GM12878 (cell line): ENCODE results near the gene UQCRQ. TPM values are rescaled to one million over a fixed set of nuclear protein-coding genes. Genes with fewer than 3 reads are reported as not detected.

Source experiments
- ATAC-seq: fragments of 200-7000 bp; cut with Tn5 transposase; 3 replicates; pipeline ENCODE4 v1.9.1; 2020; ENCODE audit warnings: mild to moderate bottlenecking, moderate library complexity
- BruUV-seq: library from RNA; stranded (reverse); fragments of 400-500 nt; replicated peaks from 2 replicates; lab custom pipeline; 2021; lab: Mats Ljungman, UMichigan
- CTCF ChIA-PET: fragments of 300-600 bp; sonication (Branson Sonifier 250); formaldehyde crosslinking; extraction: SDS; loops from one replicate; lab custom pipeline; 2021; ENCODE audit warnings: inconsistent platforms; lab: Yijun Ruan, JAX
- POLR2A ChIA-PET: fragments of 350-600 bp; formaldehyde crosslinking; extraction: SDS; loops from one replicate; lab custom pipeline; 2021; ENCODE audit warnings: inconsistent platforms; lab: Charles Lee
- RAD21 ChIA-PET: fragments of 300-600 bp; sonication (Branson Sonifier 250); formaldehyde crosslinking; loops from one replicate; lab custom pipeline; 2023; ENCODE audit warnings: antibody characterized with exemption; ENCODE audit not compliant: unreplicated experiment; lab: Charles Lee
- SMC1A ChIA-PET: fragments of 300-600 bp; sonication (Branson Sonifier 250); formaldehyde crosslinking; loops from one replicate; lab custom pipeline; 2023; ENCODE audit not compliant: unreplicated experiment, uncharacterized antibody; lab: Charles Lee
- DNase-seq: peaks from one replicate; pipeline ENCODE4 v3.0.0-alpha.2; 2011; ENCODE audit warnings: low read depth, low spot score
- FAIRE-seq: peaks from 3 replicates; lab custom pipeline; 2011; peaks lifted over from hg19 to GRCh38; lab: Jason Lieb, UNC
- H2AFZ ChIP-seq: 2 replicates; pipeline ENCODE4 v1.6.0; 2011; ENCODE audit warnings: low read depth, low read length, control low read depth; ENCODE audit not compliant: control insufficient read depth
- H3K27ac ChIP-seq: 2 replicates; pipeline ENCODE4 v1.5.1; 2011; ENCODE audit warnings: control low read depth; ENCODE audit not compliant: control insufficient read depth, insufficient read depth
- H3K27me3 ChIP-seq, 2 experiments: replicated peaks in 1 of 2; 2 replicates each; pipeline versions ENCODE4 v1.6.0 to v1.6.1; 2011; ENCODE audit warnings: low read length in 1 of 2; ENCODE audit not compliant: control insufficient read depth in 2 of 2, insufficient read depth in 2 of 2
- H3K36me3 ChIP-seq, 2 experiments: 2 replicates each; pipeline ENCODE4 v1.5.1; 2011; ENCODE audit warnings: low read length in 1 of 2; ENCODE audit not compliant: control insufficient read depth in 2 of 2, insufficient read depth in 2 of 2
- H3K4me1 ChIP-seq: 2 replicates; pipeline ENCODE4 v1.6.1; 2011; ENCODE audit warnings: mild to moderate bottlenecking, low read length, moderate library complexity, mixed read lengths; ENCODE audit not compliant: control insufficient read depth, insufficient read depth
- H3K4me2 ChIP-seq: 2 replicates; pipeline ENCODE4 v1.6.0; 2011; ENCODE audit warnings: control low read depth; ENCODE audit not compliant: control insufficient read depth, insufficient read depth
- H3K4me3 ChIP-seq: fragments of 200-600 bp; sonication (generic); 2 replicates; pipeline ENCODE4 v1.5.1; 2016
- H3K79me2 ChIP-seq: 2 replicates; pipeline ENCODE4 v1.6.0; 2011; ENCODE audit warnings: low read length; ENCODE audit not compliant: control insufficient read depth, insufficient read depth
- H3K9ac ChIP-seq: 2 replicates; pipeline ENCODE4 v1.8.0; 2011; ENCODE audit warnings: low read length, control low read depth, mixed read lengths; ENCODE audit not compliant: control insufficient read depth, insufficient read depth
- H3K9me3 ChIP-seq: replicated peaks from 3 replicates; pipeline ENCODE4 v1.5.1; 2011; ENCODE audit warnings: mild to moderate bottlenecking, low read length; ENCODE audit not compliant: control insufficient read depth, insufficient read depth
- H4K20me1 ChIP-seq: 2 replicates; pipeline ENCODE4 v1.6.0; 2011; ENCODE audit not compliant: control insufficient read depth, insufficient read depth
- JUNB ChIP-seq: IDR thresholded peaks from 2 replicates; pipeline ENCODE4 v1.6.1; 2016; ENCODE audit warnings: antibody characterized with exemption, mild to moderate bottlenecking
- KAT2A ChIP-seq: conservative IDR thresholded peaks from 2 replicates; pipeline ENCODE4 v1.6.1; 2011; ENCODE audit warnings: low read depth, low read length; ENCODE audit not compliant: control insufficient read depth
- NBN ChIP-seq: fragments of 450-650 bp; IDR thresholded peaks from 2 replicates; pipeline ENCODE4 v1.6.1; 2016
- NR2C2 ChIP-seq: IDR thresholded peaks from 2 replicates; pipeline ENCODE4 v1.6.1; 2011; ENCODE audit warnings: borderline replicate concordance, low read depth; ENCODE audit not compliant: control insufficient read depth, insufficient read length
- TBL1XR1 ChIP-seq: IDR thresholded peaks from 2 replicates; pipeline ENCODE4 v1.6.1; 2012; ENCODE audit warnings: low read depth, low read length, improper control_type of control experiment
- TCF12 ChIP-seq: IDR thresholded peaks from 2 replicates; pipeline ENCODE4 v1.6.1; 2011; ENCODE audit warnings: low read depth, mild to moderate bottlenecking, low read length
- WGBS: methylation state at CpG from one replicate; pipeline ENCODE4 v1.1.6; 2016; ENCODE audit warnings: low lambda C conversion rate; ENCODE audit not compliant: insufficient replicate concordance, insufficient coverage; ENCODE audit errors: missing lambda C conversion rate; 5-methylcytosine and 5-hydroxymethylcytosine counted together
- in situ Hi-C: fragments of 300-500 bp; cut with MboI; formaldehyde crosslinking; loops from 9 replicates; pipeline ENCODE4 v1.14.3; 2018; ENCODE audit warnings: mixed read lengths
- intact Hi-C: fragments of 100-400 bp; cut with micrococcal nuclease; formaldehyde crosslinking; loops from one replicate; pipeline ENCODE4 v1.14.2; 2022; ENCODE audit not compliant: unreplicated experiment
- polyA plus RNA-seq, 11 experiments: library from polyadenylated mRNA; depleted of rRNA in 4 of 11; unstranded in 6 of 11; stranded (reverse) in 5 of 11; fragments of >200 nt; fragmentation: Nextera tagmentation in 4 of 11; fragmentation: Illumina TruSeq in 1 of 11; extraction: Ambion mirVana in 4 of 11; extraction: Trizol in 1 of 11; gene quantifications; 1 replicate in 1 of 11; 2 replicates in 10 of 11; pipeline versions ENCODE4 v1.2.1 to v1.2.3, GENCODE V29; 2011 to 2016; ENCODE audit warnings: inconsistent platforms in 2 of 11, missing spikeins in 2 of 11, low read depth in 1 of 11
- total RNA-seq, 4 experiments: library from RNA; depleted of rRNA in 3 of 4; stranded (reverse); fragments of >200 nt in 3 of 4; fragmentation: Illumina TruSeq in 1 of 4; extraction: Trizol in 1 of 4; gene quantifications; 2 replicates each; pipeline versions ENCODE4 v1.2.1 to v1.2.3, GENCODE V29; 2013 to 2021
- TF ChIP-seq, protein P1 (sequence below): fragments of 150-350 bp; IDR thresholded peaks from 2 replicates; pipeline ENCODE4 v1.6.1; 2016; ENCODE audit warnings: low read depth, low read length
- TF ChIP-seq, protein P2 (sequence below): fragments of 450-650 bp; IDR thresholded peaks from 2 replicates; pipeline ENCODE4 v1.6.1; 2017; ENCODE audit warnings: antibody characterized with exemption, mild to moderate bottlenecking, moderate library complexity

Gene UQCRQ
- total and polyA plus RNA-seq, 10 of the 15 experiments (the other 5 are each of a cell fraction or from before 2014, with no cell fraction given): 121 to 1,579 (median 408) TPM

DNA sequence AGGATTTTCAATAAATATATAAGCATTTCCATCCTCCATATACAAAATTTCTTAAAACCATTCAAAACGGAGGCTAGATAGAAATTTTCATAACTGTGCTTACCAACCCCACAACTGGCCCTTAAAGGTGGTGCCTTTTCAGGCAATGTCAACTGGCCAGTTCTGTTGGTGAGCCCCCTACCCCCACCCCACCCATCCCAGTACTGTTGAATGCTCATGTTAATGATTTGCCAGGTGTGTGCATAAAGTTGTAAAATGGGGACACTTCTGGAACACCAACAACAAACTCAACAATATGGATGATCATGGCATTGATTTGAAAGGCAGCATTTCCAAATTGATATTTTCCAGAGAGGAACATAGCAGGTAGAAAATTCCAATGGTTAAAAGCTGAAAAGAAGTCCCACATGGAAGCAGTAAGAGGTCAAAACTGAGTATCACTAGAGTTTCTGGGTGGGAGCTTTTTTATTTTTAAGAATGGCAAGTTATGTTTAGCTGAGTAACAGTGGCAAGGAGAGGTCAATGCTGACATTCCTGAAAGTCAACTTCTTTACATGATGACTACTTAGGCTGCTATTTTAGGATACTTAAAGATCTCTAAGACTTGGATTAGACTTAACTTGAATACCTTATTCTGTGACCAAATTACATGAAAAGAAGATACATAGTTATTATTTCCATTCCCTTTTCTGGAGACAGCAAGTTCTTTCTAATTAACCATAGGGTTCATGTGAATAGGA, 9.7 kb downstream of the UQCRQ start (continued):
- TF ChIP-seq, protein P1, sequence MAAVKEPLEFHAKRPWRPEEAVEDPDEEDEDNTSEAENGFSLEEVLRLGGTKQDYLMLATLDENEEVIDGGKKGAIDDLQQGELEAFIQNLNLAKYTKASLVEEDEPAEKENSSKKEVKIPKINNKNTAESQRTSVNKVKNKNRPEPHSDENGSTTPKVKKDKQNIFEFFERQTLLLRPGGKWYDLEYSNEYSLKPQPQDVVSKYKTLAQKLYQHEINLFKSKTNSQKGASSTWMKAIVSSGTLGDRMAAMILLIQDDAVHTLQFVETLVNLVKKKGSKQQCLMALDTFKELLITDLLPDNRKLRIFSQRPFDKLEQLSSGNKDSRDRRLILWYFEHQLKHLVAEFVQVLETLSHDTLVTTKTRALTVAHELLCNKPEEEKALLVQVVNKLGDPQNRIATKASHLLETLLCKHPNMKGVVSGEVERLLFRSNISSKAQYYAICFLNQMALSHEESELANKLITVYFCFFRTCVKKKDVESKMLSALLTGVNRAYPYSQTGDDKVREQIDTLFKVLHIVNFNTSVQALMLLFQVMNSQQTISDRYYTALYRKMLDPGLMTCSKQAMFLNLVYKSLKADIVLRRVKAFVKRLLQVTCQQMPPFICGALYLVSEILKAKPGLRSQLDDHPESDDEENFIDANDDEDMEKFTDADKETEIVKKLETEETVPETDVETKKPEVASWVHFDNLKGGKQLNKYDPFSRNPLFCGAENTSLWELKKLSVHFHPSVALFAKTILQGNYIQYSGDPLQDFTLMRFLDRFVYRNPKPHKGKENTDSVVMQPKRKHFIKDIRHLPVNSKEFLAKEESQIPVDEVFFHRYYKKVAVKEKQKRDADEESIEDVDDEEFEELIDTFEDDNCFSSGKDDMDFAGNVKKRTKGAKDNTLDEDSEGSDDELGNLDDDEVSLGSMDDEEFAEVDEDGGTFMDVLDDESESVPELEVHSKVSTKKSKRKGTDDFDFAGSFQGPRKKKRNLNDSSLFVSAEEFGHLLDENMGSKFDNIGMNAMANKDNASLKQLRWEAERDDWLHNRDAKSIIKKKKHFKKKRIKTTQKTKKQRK: no peak
- TF ChIP-seq KAT2A (no peak), NR2C2 (no peak)

DNA sequence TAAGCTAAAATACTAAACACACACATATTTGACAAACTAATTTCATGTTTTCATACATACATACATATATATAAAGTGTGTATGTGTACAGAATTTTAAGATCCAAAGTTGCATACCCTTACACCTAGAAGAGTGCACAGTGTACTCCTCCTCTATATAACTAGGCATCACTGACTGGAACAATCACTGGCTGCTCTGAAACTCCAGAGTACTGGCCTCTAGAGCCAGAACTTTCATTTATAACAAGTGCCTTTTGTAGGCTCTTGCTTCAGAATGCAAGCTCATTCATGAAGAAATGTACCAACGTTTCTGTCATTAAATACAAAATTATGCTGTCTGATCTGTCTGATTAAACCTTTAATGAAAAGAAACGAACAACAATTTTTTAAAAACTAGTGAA, 11.0 kb downstream of the UQCRQ start:
- Histone ChIP-seq H3K36me3 (peaks cover 2 to 4% of the 10 kb centered on the region in 2 experiments), H3K4me1 (no peaks in the 10 kb centered on the region), H2AFZ (no peak overlapping the region), H3K27ac (no peak overlapping the region), H3K79me2 (no peaks in the 10 kb centered on the region), H3K4me3 (no peak overlapping the region), H3K9me3 (no peaks in the 10 kb centered on the region), H4K20me1 (no peaks in the 10 kb centered on the region), H3K27me3 (no peaks in the 10 kb centered on the region), H3K9ac (no peak overlapping the region), H3K4me2 (no peak overlapping the region)
- in situ Hi-C loops: no loop called here
- WGBS: 75% methylated on average over 2 of the region's 2 CpGs
- ChIA-PET RAD21 (no interaction called here), SMC1A (interaction anchor here (1.2 to 2.1 kb wide), 3 partner anchors 10 to 19 kb away, joined by 4 to 7 read pairs (median 4); partner anchors contain the start of gene UQCRQ), POLR2A (interaction anchor here (0.6 to 1.0 kb wide), 2 partner anchors 10 to 14 kb away, joined by 3 to 4 read pairs; no protein-coding TSS in a partner anchor), CTCF (interaction anchor here (0.9 to 2.1 kb wide), 6 partner anchors 14 to 491 kb away, joined by 3 to 7 read pairs (median 3); partner anchors contain the start of gene SHROOM1)
- TF ChIP-seq TCF12 (no peak), TBL1XR1 (no peak), NBN (no peak), JUNB (no peak)
- TF ChIP-seq, protein P2, sequence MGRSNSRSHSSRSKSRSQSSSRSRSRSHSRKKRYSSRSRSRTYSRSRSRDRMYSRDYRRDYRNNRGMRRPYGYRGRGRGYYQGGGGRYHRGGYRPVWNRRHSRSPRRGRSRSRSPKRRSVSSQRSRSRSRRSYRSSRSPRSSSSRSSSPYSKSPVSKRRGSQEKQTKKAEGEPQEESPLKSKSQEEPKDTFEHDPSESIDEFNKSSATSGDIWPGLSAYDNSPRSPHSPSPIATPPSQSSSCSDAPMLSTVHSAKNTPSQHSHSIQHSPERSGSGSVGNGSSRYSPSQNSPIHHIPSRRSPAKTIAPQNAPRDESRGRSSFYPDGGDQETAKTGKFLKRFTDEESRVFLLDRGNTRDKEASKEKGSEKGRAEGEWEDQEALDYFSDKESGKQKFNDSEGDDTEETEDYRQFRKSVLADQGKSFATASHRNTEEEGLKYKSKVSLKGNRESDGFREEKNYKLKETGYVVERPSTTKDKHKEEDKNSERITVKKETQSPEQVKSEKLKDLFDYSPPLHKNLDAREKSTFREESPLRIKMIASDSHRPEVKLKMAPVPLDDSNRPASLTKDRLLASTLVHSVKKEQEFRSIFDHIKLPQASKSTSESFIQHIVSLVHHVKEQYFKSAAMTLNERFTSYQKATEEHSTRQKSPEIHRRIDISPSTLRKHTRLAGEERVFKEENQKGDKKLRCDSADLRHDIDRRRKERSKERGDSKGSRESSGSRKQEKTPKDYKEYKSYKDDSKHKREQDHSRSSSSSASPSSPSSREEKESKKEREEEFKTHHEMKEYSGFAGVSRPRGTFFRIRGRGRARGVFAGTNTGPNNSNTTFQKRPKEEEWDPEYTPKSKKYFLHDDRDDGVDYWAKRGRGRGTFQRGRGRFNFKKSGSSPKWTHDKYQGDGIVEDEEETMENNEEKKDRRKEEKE: no peak
- FAIRE-seq (no peak), ATAC-seq (no peak), DNase-seq (no peak)
- intact Hi-C loops: no loop called here
- no TSS peak for BruUV-seq
